CD4-positive, CD25-positive, alpha-beta regulatory T cell (primary cell): ENCODE measurements around the gene TRAPPC12. TPM values are rescaled to one million over a fixed set of nuclear protein-coding genes. Genes with fewer than 3 reads are reported as not detected.

Experiments used
- ATAC-seq, 2 donors: fragments of 150-1000 bp; cut with Tn5 transposase; one replicate each; pipeline ENCODE4 v1.10.0; 2021; ENCODE audit warnings: low read depth in 2 of 2, moderate number of reproducible peaks in 2 of 2, moderate library complexity in 1 of 2
- DNase-seq, 3 donors: peaks; one replicate each; pipeline versions ENCODE4 v3.0.0 to v3.0.0-alpha.2; 2012 to 2022; ENCODE audit warnings: mixed read lengths in 1 of 3
- H3K27ac ChIP-seq: one replicate; pipeline ENCODE4 v1.7.0; 2013; ENCODE audit warnings: mild to moderate bottlenecking, low read length; ENCODE audit not compliant: insufficient read depth, poor library complexity, severe bottlenecking
- H3K27me3 ChIP-seq: one replicate; pipeline ENCODE4 v1.7.0; 2013; ENCODE audit warnings: low read length; ENCODE audit not compliant: control insufficient read depth, insufficient read depth
- H3K36me3 ChIP-seq: one replicate; pipeline ENCODE4 v1.7.0; 2013; ENCODE audit warnings: mild to moderate bottlenecking, low read length, moderate library complexity; ENCODE audit not compliant: control insufficient read depth, insufficient read depth
- H3K4me1 ChIP-seq: 2 replicates; pipeline ENCODE4 v1.7.0; 2013; ENCODE audit warnings: mild to moderate bottlenecking, low read length; ENCODE audit not compliant: insufficient read depth, control insufficient read depth, poor library complexity, severe bottlenecking
- H3K4me3 ChIP-seq: one replicate; pipeline ENCODE4 v1.7.0; 2013; ENCODE audit warnings: low read depth, mild to moderate bottlenecking, low read length, moderate library complexity
- H3K9me3 ChIP-seq, 2 experiments: 1 replicate in 1 of 2; 2 replicates in 1 of 2; pipeline ENCODE4 v1.7.0; 2013; ENCODE audit warnings: low read length in 2 of 2, mild to moderate bottlenecking in 1 of 2, moderate library complexity in 1 of 2; ENCODE audit not compliant: control insufficient read depth in 2 of 2
- H3K27ac Mint-ChIP-seq, 3 donors: one replicate each; pipeline ENCODE4 v1.8.0; 2020 to 2022; ENCODE audit warnings: mild to moderate bottlenecking in 3 of 3, mixed read lengths in 3 of 3, moderate library complexity in 2 of 3
- H3K27me3 Mint-ChIP-seq: one replicate; pipeline ENCODE4 v1.8.0; 2022; ENCODE audit warnings: mild to moderate bottlenecking, mixed read lengths
- H3K36me3 Mint-ChIP-seq: one replicate; pipeline ENCODE4 v1.8.0; 2020; ENCODE audit warnings: mixed read lengths
- H3K4me1 Mint-ChIP-seq, 4 donors: one replicate each; pipeline ENCODE4 v1.8.0; 2020 to 2022; ENCODE audit warnings: mixed read lengths in 4 of 4, mild to moderate bottlenecking in 1 of 4
- H3K4me3 Mint-ChIP-seq, 4 donors: one replicate each; pipeline ENCODE4 v1.8.0; 2020 to 2022; ENCODE audit warnings: mild to moderate bottlenecking in 4 of 4, mixed read lengths in 4 of 4, moderate library complexity in 3 of 4
- H3K9me3 Mint-ChIP-seq, 7 donors: one replicate each; pipeline ENCODE4 v1.8.0; 2020 to 2022; ENCODE audit warnings: mixed read lengths in 7 of 7, mild to moderate bottlenecking in 3 of 7, moderate library complexity in 2 of 7
- polyA plus RNA-seq, 4 donors: library from polyadenylated mRNA; unstranded; fragments of 300-500 nt; fragmentation: Illumina TruSeq; gene quantifications; one replicate each; pipeline ENCODE4 v1.2.3, GENCODE V29; 2021
- total RNA-seq: library from RNA; stranded (reverse); gene quantifications from one replicate; pipeline ENCODE4 v1.2.3, GENCODE V29; 2022

TRAPPC12 gene
- total and polyA plus RNA-seq, 5 donors from 2014 or later, result 30.5 to 97.3 (median 34.2) TPM

DNA sequence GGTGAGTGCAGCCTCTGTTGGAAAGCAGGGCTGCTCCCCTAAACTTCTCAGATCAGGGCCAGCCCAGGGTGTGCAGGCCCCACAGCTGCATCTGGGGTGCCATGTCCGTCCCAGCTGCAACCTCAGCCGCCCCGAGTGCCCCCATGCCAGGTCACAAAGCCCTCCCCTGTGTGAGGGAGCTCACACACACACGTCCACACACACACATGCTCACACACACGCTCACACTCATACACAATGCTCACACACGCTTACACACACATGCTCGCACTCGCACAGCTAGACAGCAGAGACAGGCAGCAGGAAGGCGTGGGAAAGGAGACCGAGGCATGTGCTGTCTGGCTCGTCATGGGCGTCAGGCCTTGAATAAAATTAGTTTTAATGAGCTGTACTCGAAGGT is 84.5 kb downstream of the TRAPPC12 start:
- no peak overlapping the region for H3K27ac ChIP-seq
- no peaks in the 10 kb centered on the region for H3K9me3 ChIP-seq
- H3K36me3 ChIP-seq, result peaks cover 52% of the 10 kb centered on the region
- H3K4me1 Mint-ChIP-seq, result peaks cover 2 to 10% (median 6%) of the 10 kb centered on the region in 4 donors
- H3K4me3 Mint-ChIP-seq, result no peak overlapping the region
- ATAC-seq (no peak), DNase-seq (no peak)
- H3K27ac Mint-ChIP-seq, result no peak overlapping the region
- H3K4me1 ChIP-seq, result no peaks in the 10 kb centered on the region
- H3K4me3 ChIP-seq, result no peak overlapping the region
- peaks cover 32% of the 10 kb centered on the region for H3K36me3 Mint-ChIP-seq
- no peaks in the 10 kb centered on the region for H3K9me3 Mint-ChIP-seq
- no peaks in the 10 kb centered on the region for H3K27me3 Mint-ChIP-seq
- no peaks in the 10 kb centered on the region for H3K27me3 ChIP-seq

DNA sequence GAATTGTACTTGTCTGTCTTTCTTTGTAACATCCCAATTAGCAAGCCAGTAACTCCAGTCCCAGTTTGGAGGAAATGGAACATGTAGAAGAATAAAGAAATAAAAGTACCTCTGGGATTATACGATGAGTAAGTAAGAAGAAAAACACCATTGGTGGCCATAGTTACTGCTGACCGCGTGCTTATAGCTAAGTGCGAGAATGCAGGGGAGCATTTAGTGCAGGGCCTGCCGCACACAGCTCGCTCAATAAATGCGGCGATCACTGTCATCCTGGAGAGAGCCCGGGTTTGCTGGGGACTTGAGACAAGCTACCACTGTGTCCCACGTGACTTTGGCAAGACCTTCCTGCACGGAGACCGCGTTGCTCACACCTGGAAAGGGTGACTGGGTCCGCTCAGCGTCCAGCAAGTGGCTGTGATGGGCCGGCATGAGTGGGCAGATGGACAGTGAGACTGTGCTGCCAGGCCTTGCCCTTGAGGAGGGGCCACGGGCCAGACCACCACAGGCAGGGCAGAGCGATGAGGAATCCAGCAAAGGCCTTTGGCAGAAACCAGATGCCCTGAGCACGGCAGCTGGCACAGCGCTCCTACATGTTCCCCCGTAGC is 85.0 kb downstream of the TRAPPC12 start:
- Histone ChIP-seq H3K27ac (no peak overlapping the region), H3K27me3 (no peaks in the 10 kb centered on the region), H3K4me3 (no peak overlapping the region), H3K36me3 (peaks cover 54% of the 10 kb centered on the region), H3K9me3 (no peaks in the 10 kb centered on the region), H3K4me1 (no peaks in the 10 kb centered on the region)
- no peaks in the 10 kb centered on the region for H3K9me3 Mint-ChIP-seq
- H3K4me3 Mint-ChIP-seq, result no peak overlapping the region
- peaks cover 2 to 10% (median 6%) of the 10 kb centered on the region in 4 donors for H3K4me1 Mint-ChIP-seq
- DNase-seq (no peak), ATAC-seq (no peak)
- peaks cover 33% of the 10 kb centered on the region for H3K36me3 Mint-ChIP-seq
- no peaks in the 10 kb centered on the region for H3K27me3 Mint-ChIP-seq
- H3K27ac Mint-ChIP-seq, result no peak overlapping the region

DNA sequence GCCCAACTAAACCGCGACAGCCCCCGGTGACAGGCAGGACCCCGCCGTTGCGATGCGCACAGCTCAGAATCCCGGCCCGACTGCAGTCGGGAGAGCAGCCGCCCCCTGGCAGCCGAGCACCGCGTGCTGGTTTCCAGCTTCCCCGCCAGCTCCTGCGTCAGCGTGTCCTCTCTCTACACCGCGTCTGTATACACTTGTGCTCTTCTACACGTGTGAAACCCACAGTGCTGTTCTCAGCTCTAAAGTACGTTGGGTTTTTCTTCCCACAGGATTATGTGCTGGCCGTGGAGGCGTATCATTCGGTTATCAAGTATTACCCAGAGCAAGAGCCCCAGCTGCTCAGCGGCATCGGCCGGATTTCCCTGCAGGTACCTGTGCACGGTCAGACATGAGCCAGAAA is 85.8 kb downstream of the TRAPPC12 start:
- no peaks in the 10 kb centered on the region for H3K9me3 Mint-ChIP-seq
- peaks cover 39% of the 10 kb centered on the region for H3K36me3 Mint-ChIP-seq
- ATAC-seq (no peak), DNase-seq (no peak)
- Histone ChIP-seq H3K36me3 (peaks cover 59% of the 10 kb centered on the region), H3K27ac (no peak overlapping the region), H3K9me3 (no peaks in the 10 kb centered on the region), H3K27me3 (no peaks in the 10 kb centered on the region), H3K4me3 (no peak overlapping the region), H3K4me1 (no peaks in the 10 kb centered on the region)
- no peaks in the 10 kb centered on the region for H3K27me3 Mint-ChIP-seq
- no peak overlapping the region for H3K27ac Mint-ChIP-seq
- H3K4me1 Mint-ChIP-seq, result peaks cover 2 to 10% (median 6%) of the 10 kb centered on the region in 4 donors
- H3K4me3 Mint-ChIP-seq, result no peak overlapping the region

DNA sequence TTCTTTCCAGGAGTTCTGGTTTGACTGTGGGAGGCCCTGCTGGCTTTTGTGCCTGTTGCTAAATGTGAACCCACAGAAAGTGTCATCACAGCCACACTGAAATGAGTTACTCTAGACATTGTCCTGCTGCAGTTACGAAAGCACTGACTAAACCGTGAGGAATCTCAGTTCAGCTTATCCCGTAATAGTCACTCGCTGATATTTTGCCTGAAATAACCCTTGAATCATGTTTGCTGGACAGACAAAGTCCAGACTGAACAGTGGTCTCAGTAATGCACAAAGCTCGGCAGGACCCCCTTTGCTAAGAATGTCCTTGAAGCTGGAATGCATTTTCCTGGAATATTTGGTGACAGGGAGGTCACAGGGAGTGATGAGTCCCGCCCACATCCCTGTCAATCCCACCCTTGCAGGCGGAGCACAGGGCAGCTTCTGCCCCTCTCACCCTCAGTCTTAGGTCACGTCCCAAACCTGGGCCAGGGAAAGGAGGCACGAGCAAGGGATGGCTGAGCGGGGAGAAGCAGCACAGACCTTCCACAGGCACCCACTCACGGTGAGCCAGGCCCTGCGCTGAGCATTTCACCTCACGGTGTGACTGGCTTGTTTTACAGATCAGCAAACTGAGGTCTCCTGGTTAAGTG is 86.5 kb downstream of the TRAPPC12 start:
- no peak overlapping the region for H3K27ac ChIP-seq
- no peaks in the 10 kb centered on the region for H3K4me1 ChIP-seq
- no peaks in the 10 kb centered on the region for H3K9me3 ChIP-seq
- Mint-ChIP-seq H3K4me3 (no peak overlapping the region), H3K36me3 (peaks cover 45% of the 10 kb centered on the region), H3K9me3 (no peaks in the 10 kb centered on the region), H3K27ac (no peak overlapping the region), H3K27me3 (no peaks in the 10 kb centered on the region), H3K4me1 (peaks cover 2 to 10% (median 6%) of the 10 kb centered on the region in 4 donors)
- no peak overlapping the region for H3K4me3 ChIP-seq
- DNase-seq, result no peak
- H3K36me3 ChIP-seq, result peaks cover 61% of the 10 kb centered on the region
- no peak for ATAC-seq
- no peaks in the 10 kb centered on the region for H3K27me3 ChIP-seq

- Histone ChIP-seq H3K27me3 (no peaks in the 10 kb centered on the region), H3K9me3 (no peaks in the 10 kb centered on the region), H3K4me3 (no peak overlapping the region), H3K27ac (no peak overlapping the region), H3K4me1 (no peaks in the 10 kb centered on the region), H3K36me3 (peaks cover 65% of the 10 kb centered on the region)
- H3K27me3 Mint-ChIP-seq, result no peaks in the 10 kb centered on the region
- peaks cover 2 to 7% (median 5%) of the 10 kb centered on the region in 4 donors for H3K4me1 Mint-ChIP-seq
- ATAC-seq, result no peak
- no peak overlapping the region for H3K4me3 Mint-ChIP-seq
- H3K36me3 Mint-ChIP-seq, result peaks cover 45% of the 10 kb centered on the region
- no peak overlapping the region for H3K27ac Mint-ChIP-seq
- H3K9me3 Mint-ChIP-seq, result no peaks in the 10 kb centered on the region
- no peak for DNase-seq
Measured at GRCh38 chr2:3466482-3466863, 87.0 kb downstream of the TRAPPC12 start.

GRCh38 chr2:3466966-3467365 is 87.5 kb downstream of the TRAPPC12 start:
- Mint-ChIP-seq H3K4me3 (no peak overlapping the region), H3K27ac (no peak overlapping the region), H3K4me1 (peaks cover 2 to 5% (median 3%) of the 10 kb centered on the region in 4 donors), H3K9me3 (no peaks in the 10 kb centered on the region), H3K27me3 (no peaks in the 10 kb centered on the region), H3K36me3 (peaks cover 49% of the 10 kb centered on the region)
- no peak for DNase-seq
- Histone ChIP-seq H3K27ac (no peak overlapping the region), H3K4me3 (no peak overlapping the region), H3K27me3 (no peaks in the 10 kb centered on the region), H3K36me3 (peaks cover 70% of the 10 kb centered on the region), H3K4me1 (no peaks in the 10 kb centered on the region), H3K9me3 (no peaks in the 10 kb centered on the region)
- ATAC-seq, result no peak

GRCh38 chr2:3467654-3468053 is 88.2 kb downstream of the TRAPPC12 start:
- peaks cover 77% of the 10 kb centered on the region for H3K36me3 ChIP-seq
- Mint-ChIP-seq H3K27me3 (no peaks in the 10 kb centered on the region), H3K4me3 (no peak overlapping the region), H3K36me3 (peaks cover 56% of the 10 kb centered on the region), H3K4me1 (peaks cover 0 to 1% (median 0%) of the 10 kb centered on the region in 4 donors), H3K27ac (no peak overlapping the region), H3K9me3 (no peaks in the 10 kb centered on the region)
- ATAC-seq (no peak), DNase-seq (no peak)
- H3K4me3 ChIP-seq, result no peak overlapping the region
- no peaks in the 10 kb centered on the region for H3K4me1 ChIP-seq
- H3K9me3 ChIP-seq, result no peaks in the 10 kb centered on the region
- no peak overlapping the region for H3K27ac ChIP-seq
- no peaks in the 10 kb centered on the region for H3K27me3 ChIP-seq
